Superior temporal gyrus (tissue), 1 donor: Measurements from ENCODE around the gene GPR15LG.

Experiments
- DNase-seq: peaks from one replicate; pipeline ENCODE4 v3.0.0-alpha.2; 2016; ENCODE audit errors: extremely low spot score

Gene GPR15LG

GRCh38 chr10:84214612-84215235 lies 41.1 kb downstream of the GPR15LG start:
- DNase-seq, result no peak

DNA sequence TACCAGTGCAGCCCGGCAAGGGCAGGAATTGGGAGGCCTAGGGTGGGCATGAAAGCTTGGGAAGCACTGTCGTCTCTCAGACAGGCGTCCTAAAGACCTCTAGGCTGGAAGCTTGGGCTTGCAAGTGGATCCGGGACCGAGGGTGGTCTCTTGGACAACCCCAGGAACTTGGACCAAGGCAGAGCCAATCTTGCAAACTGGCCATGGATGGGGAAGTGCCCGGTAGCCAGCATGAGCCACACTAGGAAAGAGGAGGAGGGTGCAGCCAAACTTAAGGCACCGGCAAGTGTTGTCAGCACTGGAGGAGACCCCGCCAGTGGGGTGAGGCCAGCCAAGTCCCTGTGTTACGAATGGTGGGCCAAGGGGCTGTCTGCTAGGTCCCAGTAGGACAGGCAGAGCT lies 43.2 kb downstream of the GPR15LG start:
- DNase-seq, result no peak

DNA sequence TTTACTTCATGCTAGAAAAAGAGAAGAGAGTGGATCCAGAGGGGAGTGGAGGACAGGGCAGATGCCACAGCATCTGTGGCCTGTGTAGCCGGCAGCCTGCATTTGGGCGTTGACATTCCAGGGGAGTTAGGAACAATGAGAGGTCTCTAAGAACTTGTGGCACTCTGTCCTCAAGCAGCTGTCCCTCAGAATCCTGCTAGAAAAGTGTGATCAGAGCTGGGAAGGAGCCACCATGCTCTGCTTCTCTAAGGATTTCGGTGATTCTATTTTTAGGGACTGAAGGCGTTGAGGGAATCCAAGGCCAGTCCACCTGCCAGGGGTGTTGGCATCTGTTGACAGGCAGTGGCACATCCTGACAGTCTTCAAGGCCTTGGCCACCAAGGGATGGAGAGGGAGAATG lies 44.1 kb downstream of the GPR15LG start:
- DNase-seq, result no peak

DNA sequence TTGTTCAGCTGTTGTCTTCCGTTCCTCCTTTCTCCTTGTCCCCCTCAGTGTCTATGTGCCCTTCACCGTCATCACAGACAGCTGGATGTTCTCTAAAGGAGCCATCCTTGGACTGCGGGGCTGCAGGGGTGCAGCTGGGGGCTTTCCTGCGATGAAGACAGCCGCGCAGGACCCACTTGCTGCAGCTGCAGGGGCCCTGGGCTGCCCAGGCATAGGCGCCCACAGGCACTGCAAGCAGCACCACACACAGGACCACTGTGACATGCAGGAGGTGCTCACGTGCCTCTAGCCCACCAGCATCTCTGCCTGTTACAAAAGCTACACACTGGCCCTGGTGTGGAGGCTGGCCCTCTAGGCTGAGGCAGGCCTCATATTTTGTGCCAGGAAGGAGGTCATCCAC lies 48.3 kb downstream of the GPR15LG start:
- no peak for DNase-seq

GRCh38 chr10:84224411-84225028 lies 50.9 kb downstream of the GPR15LG start:
- no peak for DNase-seq

GRCh38 chr10:84225427-84226173 lies 52.0 kb downstream of the GPR15LG start, which contains the start of gene LRIT2:
TSS of gene LRIT2 (minus strand) at chr10:84225544. CDS start at chr10:84225520, 24 bp downstream.
- DNase-seq, result no peak

DNA sequence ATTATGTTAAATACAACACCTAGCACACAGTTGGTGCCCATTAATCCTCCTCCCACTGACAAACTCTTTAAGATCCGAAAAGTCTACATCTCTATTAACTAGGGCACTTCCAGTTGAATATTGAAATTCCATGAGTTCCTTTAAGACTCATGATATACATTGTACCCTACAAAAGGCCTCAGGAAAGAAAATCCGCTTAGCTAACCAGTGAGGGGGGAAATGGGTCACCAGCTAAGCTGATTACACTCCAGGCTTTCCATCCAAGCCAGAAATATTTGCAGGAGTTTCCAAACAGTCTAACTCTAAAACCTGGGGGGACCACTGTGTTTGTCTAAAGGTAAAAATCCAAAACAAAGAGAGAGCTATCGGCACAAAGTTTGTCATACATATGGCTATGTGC lies 53.0 kb downstream of the GPR15LG start:
- no peak for DNase-seq

DNA sequence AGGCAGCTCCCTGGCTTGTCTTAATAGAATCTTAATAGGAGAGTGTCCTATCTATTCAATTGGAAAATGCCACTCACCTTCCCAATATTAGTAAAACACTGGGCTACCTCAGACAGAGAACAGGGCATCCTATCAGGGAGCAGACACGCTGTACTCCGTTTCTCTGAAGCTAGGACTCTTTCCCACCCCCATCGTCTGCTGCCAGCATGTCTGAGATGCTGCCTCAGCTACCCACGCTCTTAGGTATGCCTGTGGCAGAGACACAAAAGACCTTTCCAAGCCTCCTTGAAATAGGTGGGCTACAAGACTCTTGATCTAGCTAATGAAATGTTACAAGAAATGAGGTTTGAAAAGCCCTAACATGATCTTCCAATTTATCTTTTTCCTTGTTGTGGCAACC lies 54.2 kb downstream of the GPR15LG start:
- DNase-seq, result no peak

DNA sequence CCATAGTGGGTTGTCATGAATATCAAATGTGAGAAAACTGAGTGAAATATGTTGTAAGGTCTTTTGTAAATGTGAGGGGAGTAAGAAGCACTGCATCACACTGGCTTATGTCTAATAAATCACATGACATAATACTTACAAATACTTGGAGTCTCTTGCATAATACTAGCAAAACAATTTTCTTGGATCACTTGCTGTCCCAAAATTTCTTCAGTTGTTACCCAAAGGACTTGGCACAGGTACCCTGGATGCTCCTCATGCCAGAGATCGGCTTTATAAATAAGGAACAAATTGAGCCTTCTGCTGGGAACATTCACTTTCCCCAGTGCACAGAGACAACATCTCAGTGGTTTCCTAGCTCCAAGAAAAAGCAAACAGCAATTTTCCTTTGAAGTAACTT lies 56.8 kb downstream of the GPR15LG start:
- no peak for DNase-seq

DNA sequence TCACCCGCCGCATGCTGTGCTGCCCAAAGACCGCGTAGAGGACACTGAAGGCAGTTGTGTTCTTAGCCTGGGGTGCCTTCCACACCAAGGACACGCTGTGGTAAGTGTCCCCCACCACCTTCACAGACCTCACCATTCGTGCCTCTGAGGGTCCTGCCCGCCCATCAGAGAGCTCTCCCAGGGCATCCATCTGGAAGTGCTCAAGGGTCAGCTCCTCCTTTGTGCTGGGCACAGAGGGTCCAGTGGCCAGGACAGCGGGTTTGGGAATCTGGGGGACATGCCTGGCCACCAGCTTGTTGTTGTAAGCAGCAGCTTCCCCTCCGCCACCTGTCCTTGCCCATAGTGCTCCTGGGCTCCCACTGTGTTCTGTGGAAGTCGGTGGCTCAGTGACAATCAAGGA lies 58.8 kb downstream of the GPR15LG start:
- DNase-seq, result no peak

DNA sequence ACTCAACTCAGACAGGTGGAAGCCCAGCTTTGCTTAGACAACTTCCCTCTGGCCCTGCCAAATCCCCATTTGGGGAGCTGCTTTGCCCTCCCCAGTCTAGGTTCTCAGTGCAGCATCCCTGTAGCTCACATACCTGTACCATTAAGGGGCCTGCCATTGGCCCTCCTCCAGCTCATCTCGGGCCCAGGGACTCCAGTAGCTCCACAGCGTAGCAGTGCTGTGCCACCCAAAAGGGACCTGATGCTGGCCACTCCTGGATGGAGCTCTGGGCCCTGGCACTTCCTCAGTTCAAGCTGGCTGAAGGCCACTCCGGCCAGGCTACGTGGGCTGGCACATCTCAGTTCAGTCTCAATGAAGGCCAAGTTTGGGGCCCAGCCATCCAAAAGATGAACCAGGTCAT lies 60.3 kb downstream of the GPR15LG start:
- no peak for DNase-seq

- DNase-seq, result no peak
Observed at GRCh38 chr10:84234479-84234878, 60.9 kb downstream of the GPR15LG start.
